ENCODE measurements around the gene DCANP1.

Gene DCANP1

GRCh38 chr5:135456238-135457099, 9.3 kb upstream of the DCANP1 start:
- DNase-seq = peak; percentile 56

GRCh38 chr5:135455876-135456237, 8.7 kb upstream of the DCANP1 start:
- no peak for DNase-seq

- DNase-seq = no peak
Measured at GRCh38 chr5:135454946-135455345, 7.8 kb upstream of the DCANP1 start.

GRCh38 chr5:135453613-135454012, 6.5 kb upstream of the DCANP1 start:
- DNase-seq = no peak

DNA sequence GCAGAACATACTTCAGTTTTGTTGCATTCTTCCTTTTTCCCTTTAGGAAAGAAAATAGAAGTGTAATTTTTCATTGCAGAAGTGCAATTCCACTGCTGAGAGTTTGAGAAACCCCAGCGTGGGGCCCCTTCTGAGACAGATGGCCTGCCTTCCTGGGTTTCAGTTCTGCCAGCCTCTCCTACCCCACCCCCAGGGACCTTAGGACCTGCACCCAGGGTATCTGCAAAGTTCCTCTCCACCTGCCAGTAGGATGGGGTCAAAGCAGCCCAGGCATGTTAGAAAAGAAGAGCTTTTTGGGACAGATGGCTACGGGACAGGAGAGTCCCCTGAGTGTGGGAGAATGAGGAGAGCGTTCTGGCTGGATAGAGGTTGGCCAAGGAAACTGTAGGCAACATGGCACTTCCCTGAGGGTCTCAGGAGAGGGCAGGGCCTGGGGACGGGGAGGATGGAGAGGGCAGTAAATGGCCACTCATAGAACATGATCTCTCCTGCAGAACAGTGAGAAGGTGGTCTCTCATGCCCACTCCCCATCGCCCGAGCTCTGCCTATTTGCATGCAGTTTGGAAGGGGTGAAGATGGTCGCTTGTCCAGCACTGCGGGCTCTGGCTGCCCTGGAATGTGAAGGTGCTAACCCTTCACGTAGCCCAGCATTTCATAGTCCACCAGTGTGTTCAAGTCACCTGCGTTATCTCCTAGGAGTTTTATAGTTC, 5.3 kb upstream of the DCANP1 start, which contains the start of gene TIFAB:
TIFAB (minus strand) TSS at position 31 of the 710 bp plus-strand sequence. CDS start 2,412 bp downstream, outside the sequence.
- no peak for DNase-seq

- no peak for DNase-seq
Measured at GRCh38 chr5:135451581-135452320, 4.6 kb upstream of the DCANP1 start.

DNA sequence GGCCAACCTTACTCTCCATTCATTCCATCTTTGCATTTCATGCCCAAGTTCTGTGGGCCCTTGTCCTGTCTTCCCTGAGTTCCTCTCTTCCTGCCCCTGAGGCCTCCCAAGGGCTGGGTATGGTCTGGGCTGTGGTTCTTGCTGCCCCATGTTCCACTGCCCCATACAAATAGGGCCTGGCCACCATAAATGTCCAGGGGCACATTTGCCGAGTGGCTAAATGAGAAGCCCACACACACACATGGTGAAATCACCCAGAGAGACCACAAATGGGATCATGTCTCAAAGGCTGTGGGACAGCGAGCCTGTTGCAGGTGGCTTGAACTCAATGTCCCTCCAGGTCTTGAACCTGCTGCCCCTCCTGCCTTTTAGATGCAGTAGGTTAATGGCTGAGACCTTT, 3.8 kb upstream of the DCANP1 start:
- DNase-seq = no peak

GRCh38 chr5:135450336-135450735, 3.2 kb upstream of the DCANP1 start:
- no peak for DNase-seq

GRCh38 chr5:135449644-135450043, 2.5 kb upstream of the DCANP1 start:
- DNase-seq = no peak

DNA sequence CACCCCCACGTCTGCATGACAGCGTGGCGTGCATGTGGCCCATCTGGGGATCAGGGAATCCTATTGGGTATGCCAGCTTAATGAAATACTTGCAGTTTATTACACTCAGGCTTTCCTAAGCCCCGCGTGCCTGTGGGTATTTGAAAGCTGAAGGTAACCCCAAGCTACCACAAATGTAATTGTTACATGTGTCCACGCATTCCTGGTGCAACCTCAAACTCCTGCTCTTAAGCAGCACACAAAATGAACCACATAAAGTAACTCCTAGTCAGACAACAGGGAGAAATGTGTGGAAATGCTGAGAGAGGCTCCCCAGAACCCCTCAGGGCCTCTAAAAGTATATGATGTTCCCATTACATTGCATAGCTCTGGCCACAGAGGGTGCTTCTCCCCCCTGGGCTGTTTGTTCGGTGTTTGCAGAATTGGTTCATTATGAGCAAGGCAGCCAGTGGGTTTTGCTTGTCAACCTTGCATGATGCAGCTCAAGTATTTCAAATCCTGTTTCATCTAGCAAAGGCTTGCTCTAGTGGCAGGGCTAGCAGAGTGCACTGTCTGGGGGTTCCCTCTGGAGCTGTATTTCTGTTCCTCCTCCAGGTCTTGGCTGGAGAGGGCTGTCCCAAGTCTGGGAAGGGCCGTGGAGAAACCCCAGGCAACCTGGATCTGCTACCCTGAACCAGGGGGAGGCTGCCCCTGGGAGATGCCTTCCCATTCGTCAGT, 1.8 kb upstream of the DCANP1 start:
- DNase-seq = peak; percentile 75

DNA sequence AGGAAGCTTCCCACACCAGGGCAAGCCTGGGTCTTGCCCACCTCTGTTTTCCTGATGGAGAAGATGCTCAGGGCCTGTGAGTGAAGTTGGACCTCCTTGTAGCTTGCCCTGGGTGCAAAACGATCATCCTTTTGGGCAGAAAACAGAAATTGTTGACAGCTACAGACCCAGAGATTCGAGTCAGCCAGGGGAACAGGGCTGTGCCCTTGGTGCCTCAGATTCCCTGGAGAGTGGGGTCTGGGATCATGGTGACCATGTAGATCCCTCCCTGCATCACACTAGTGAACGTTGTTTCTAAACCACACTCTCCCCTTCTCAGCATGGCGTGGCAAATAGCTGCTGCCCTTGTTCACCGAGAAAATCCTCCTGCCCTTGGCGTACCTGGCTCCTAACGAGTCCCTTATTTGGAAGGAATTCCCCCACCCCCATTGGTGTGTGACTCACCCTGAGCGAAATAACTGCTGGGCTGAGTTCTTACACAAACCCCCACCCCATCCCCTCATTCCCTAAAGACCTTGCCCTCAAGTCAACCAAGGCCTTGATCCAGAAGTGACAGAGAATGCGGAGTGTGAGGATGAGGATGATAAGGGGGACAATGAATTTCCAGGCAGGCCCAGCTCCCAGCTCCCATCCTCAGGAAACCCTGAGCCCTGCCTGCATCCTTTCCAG, 1.1 kb upstream of the DCANP1 start:
- DNase-seq = no peak

GRCh38 chr5:135446615-135447014, 533 bp downstream of the DCANP1 start:
- DNase-seq = no peak

- no peak for DNase-seq
Measured at GRCh38 chr5:135446206-135446605, 942 bp downstream of the DCANP1 start.

DNA sequence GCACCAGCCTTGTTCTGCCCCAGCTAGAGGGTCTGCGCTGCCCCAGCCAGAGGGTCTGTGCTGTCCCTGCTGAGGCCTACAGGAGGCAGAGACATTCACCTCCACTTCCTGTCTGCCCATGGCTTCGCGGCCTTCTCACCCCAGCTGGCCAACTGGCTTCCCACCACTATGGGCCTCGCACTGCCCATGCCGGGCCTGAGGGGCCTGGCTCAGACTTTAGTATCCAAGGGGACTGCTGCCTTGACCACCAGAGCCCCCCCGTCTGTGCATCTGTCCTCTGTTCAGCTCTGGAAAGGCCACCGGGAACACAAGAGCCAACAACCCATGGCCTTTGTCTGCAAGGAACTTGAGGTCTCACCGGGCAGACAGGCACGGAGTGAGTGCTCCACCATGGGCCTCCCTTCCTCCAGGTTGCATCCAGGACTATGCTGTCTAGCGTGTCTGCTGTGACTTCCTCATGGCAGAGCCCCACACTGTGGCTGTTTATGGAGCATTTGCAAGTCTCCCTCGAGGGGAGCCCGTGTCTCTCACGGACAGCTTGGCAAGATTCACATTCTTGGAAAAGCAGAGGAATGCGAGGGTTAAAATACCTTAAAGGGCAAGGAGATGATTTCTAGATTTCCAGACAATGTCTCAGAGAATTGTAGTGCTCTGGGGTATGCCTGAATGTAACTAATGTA, 1.7 kb downstream of the DCANP1 start:
- no peak for DNase-seq

DNA sequence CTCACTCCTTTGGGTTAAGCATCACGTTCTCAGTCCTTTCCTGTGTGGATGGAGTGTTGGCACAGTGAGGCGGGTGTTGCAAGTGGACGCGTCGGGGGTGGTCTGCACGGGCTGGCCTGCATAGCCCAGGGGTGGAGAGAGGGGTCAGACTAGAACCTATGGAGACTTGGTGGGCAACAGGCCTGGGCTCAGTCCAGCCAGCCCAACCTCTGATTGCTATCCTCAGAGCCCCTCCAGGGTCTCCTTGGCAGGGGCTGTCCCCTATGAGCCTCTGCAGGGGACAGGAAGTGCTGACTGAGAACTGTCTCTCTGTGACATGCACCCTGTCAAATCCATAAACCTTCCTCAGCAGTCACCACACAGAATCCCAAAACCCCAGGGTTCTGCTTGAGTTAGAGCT, 2.3 kb downstream of the DCANP1 start:
- no peak for DNase-seq

GRCh38 chr5:135444360-135444759, 2.8 kb downstream of the DCANP1 start:
- DNase-seq = no peak

GRCh38 chr5:135443161-135443960, 3.8 kb downstream of the DCANP1 start:
- no peak for DNase-seq

GRCh38 chr5:135442431-135443160, 4.6 kb downstream of the DCANP1 start:
- DNase-seq = no peak

DNA sequence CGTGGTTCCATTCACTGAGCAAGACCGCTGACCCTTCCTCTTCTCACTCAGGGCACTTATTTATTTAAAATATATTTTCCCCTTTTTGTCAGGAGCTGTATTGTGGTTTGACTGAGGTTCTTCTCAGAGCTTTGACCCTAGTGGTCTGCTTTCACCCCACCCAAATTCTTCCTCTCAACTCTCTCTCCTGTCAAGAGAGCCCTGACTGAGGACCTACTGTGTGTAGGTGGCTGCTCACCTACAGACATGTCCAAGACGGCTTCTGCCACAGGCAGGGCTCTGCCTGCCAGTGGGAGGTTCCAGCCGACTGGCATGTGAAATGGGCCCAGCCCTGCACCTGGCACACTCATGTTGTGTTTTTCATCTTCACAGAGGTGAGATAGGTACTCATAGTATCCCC, 5.2 kb downstream of the DCANP1 start:
- DNase-seq = no peak

DNA sequence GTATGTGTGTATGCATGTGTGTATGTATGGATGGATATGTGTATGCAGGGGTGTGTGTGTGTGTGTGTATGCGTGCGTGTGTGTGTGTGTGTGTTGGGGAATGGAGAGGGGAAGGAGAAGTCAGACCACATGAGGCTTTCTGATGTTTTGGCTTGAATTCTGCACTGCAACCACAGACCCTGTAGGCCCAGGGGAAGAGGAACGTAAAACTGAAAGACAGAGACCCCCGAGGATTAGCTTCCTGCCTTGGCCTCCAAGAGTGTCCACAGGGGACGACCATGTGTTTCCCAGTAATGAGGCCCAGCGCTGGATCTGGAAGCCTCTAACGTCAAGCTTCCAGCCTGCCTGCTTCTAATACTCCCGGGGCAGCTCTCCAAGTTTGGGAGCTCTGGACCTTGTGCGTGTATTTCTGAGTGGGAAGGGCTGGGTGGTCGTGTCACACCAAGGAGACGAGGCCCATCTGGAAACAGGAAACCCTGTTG, 5.8 kb downstream of the DCANP1 start:
- DNase-seq = no peak
